Right renal pelvis (tissue), 4 donors: ENCODE results near the gene UBTF. TPM values are rescaled to one million over a fixed set of nuclear protein-coding genes. Genes with fewer than 3 reads are reported as not detected.

ENCODE experiments used
- DNase-seq, 4 donors: peaks; one replicate each; pipeline ENCODE4 v3.0.0-alpha.2; 2013; ENCODE audit warnings: low read depth in 4 of 4, low spot score in 3 of 4, missing footprints in 1 of 4
- polyA plus RNA-seq, 4 donors: library from polyadenylated mRNA; unstranded; fragments of 120-200 nt; gene quantifications; one replicate each; pipeline ENCODE4 v1.2.1, GENCODE V29; 2013; ENCODE audit not compliant: insufficient read length in 4 of 4

UBTF gene
- polyA plus RNA-seq: 100 to 1,000 TPM; 126 to 130 (median 128) TPM

- peak in 2 of 4 donors; percentile 50 to 55 for DNase-seq
Observed at GRCh38 chr17:44219616-44220212, at the start of gene UBTF. TSS of gene UBTF (minus strand) at chr17:44219675. CDS start at chr17:44218229, 1,446 bp downstream.

- DNase-seq: no peak
Observed at GRCh38 chr17:44268709-44269534, 49.4 kb upstream of the UBTF start.

- DNase-seq: no peak
Observed at GRCh38 chr17:44267818-44268490, 48.5 kb upstream of the UBTF start, which contains the start of gene SLC4A1. TSS of gene SLC4A1 (minus strand) at chr17:44268135. CDS start at chr17:44262866, 5,269 bp downstream.

- DNase-seq: no peak
Observed at GRCh38 chr17:44267165-44267455, 47.6 kb upstream of the UBTF start.

GRCh38 chr17:44266402-44267164, 47.1 kb upstream of the UBTF start:
- DNase-seq: no peak

- DNase-seq: no peak
Observed at GRCh38 chr17:44263345-44263902, 43.9 kb upstream of the UBTF start.

- DNase-seq: no peak
Observed at GRCh38 chr17:44262654-44263225, 43.3 kb upstream of the UBTF start.

GRCh38 chr17:44260296-44260695, 40.8 kb upstream of the UBTF start:
- no peak for DNase-seq

- no peak for DNase-seq
Observed at GRCh38 chr17:44258811-44259351, 39.4 kb upstream of the UBTF start.

- DNase-seq: no peak
Observed at GRCh38 chr17:44257815-44258760, 38.6 kb upstream of the UBTF start.

- DNase-seq: no peak
Observed at GRCh38 chr17:44256671-44257070, 37.2 kb upstream of the UBTF start.

GRCh38 chr17:44255915-44256314, 36.4 kb upstream of the UBTF start:
- no peak for DNase-seq

- DNase-seq: no peak
Observed at GRCh38 chr17:44254361-44255095, 35.1 kb upstream of the UBTF start.

- no peak for DNase-seq
Observed at GRCh38 chr17:44253006-44253405, 33.5 kb upstream of the UBTF start.

- no peak for DNase-seq
Observed at GRCh38 chr17:44251062-44251461, 31.6 kb upstream of the UBTF start.

- DNase-seq: no peak
Observed at GRCh38 chr17:44249501-44250246, 30.2 kb upstream of the UBTF start.
